ENCODE data around the gene HERPUD1. TPM values are rescaled to one million over a fixed set of nuclear protein-coding genes. Genes with fewer than 3 reads are reported as not detected.
A peak's percentile ranks its signal among the peaks of the same experiment; 100 is the strongest.

HERPUD1 gene
- total and polyA plus RNA-seq, 2 of the 8 experiments (the other 6 are each of a cell fraction or from before 2014, with no cell fraction given): 23.3 to 34.7 TPM

- no peak overlapping the region for H3K4ac ChIP-seq (replicated peaks; ENCODE audit: insufficient read length, low read depth, low read length)
- TF ChIP-seq TEAD4 (IDR thresholded peaks at IDR 0.05; ENCODE audit: low read depth, low read length): no peak
- TF ChIP-seq YY1 (IDR thresholded peaks at IDR 0.05; ENCODE audit: low read depth, low read length): no peak
- no peak for TF ChIP-seq ASH2L (IDR thresholded peaks at IDR 0.05; ENCODE audit: low read length)
- no peak for TF ChIP-seq EGR1 (IDR thresholded peaks at IDR 0.05; ENCODE audit: borderline replicate concordance, low read depth, low read length)
- TF ChIP-seq HDAC6 (IDR thresholded peaks at IDR 0.05; ENCODE audit: low read depth, low read length): no peak
- TF ChIP-seq TCF12 (IDR thresholded peaks at IDR 0.05; ENCODE audit: low read depth, low read length): no peak
- TF ChIP-seq RFX5 (IDR thresholded peaks at IDR 0.05; ENCODE audit: borderline replicate concordance, low read depth, low read length): no peak
- TF ChIP-seq RXRA (IDR thresholded peaks at IDR 0.05; ENCODE audit: insufficient read depth, low read depth, low read length): no peak
- TF ChIP-seq JUND (IDR thresholded peaks at IDR 0.05; ENCODE audit: low read length): no peak
- no peak for TF ChIP-seq NANOG (IDR thresholded peaks at IDR 0.05; ENCODE audit: insufficient read depth, low read depth, low read length, poor library complexity, severe bottlenecking)
- no peak for TF ChIP-seq KDM5A (IDR thresholded peaks at IDR 0.05; ENCODE audit: low read length)
- no peak for TF ChIP-seq HDAC2 (IDR thresholded peaks at IDR 0.05; ENCODE audit: borderline replicate concordance in 1 of 2, low read depth in 2 of 2, low read length in 2 of 2)
- no peak for TF ChIP-seq CTBP2 (IDR thresholded peaks at IDR 0.05; ENCODE audit: borderline replicate concordance, insufficient read depth, insufficient read length, low read length)
- TF ChIP-seq SIRT6 (IDR thresholded peaks at IDR 0.05; ENCODE audit: low read length): no peak
Observed at GRCh38 chr16:56960681-56961281, 28.8 kb downstream of the HERPUD1 start.

More at GRCh38 chr16:56960681-56961281, 28.8 kb downstream of the HERPUD1 start:
- no peaks in the 10 kb centered on the region for H3K79me2 ChIP-seq (ENCODE audit: control insufficient read depth in 1 of 2, insufficient read depth in 2 of 2, low read length in 2 of 2)
- no peak overlapping the region for H2BK120ac ChIP-seq (replicated peaks; ENCODE audit: low read depth, low read length)
- no peaks in the 10 kb centered on the region for H3K9me3 ChIP-seq (ENCODE audit: insufficient read depth in 2 of 2, low read depth in 1 of 2, low read length in 1 of 2)
- H2BK20ac ChIP-seq (ENCODE audit: low read length): no peak overlapping the region
- H3K23ac ChIP-seq (ENCODE audit: insufficient read length): no peak overlapping the region
- H3K9ac ChIP-seq (replicated peaks in 1 of 4; ENCODE audit: extremely low read depth in 1 of 4, low read depth in 3 of 4, low read length in 3 of 4): no peak overlapping the region
- no peak overlapping the region for H2BK15ac ChIP-seq (ENCODE audit: low read length)
- no peak for DNase-seq (ENCODE audit: low read depth in 1 of 2, low spot score in 2 of 2)
- no peaks in the 10 kb centered on the region for H3K23me2 ChIP-seq (ENCODE audit: low read depth, low read length)
- no peaks in the 10 kb centered on the region for H3K36me3 ChIP-seq (ENCODE audit: control insufficient read depth in 2 of 4, insufficient read depth in 4 of 4, low read length in 3 of 4)
- H3K56ac ChIP-seq (replicated peaks; ENCODE audit: insufficient read length, low read depth, low read length): no peak overlapping the region
- H3K4me3 ChIP-seq (ENCODE audit: extremely low read depth in 1 of 4, insufficient read depth in 2 of 4, low read depth in 3 of 4, low read length in 4 of 4): no peak overlapping the region
- H3K27ac ChIP-seq (ENCODE audit: low read depth, low read length): no peak overlapping the region
- no peak overlapping the region for H2BK5ac ChIP-seq (ENCODE audit: low read depth, low read length)
- no peak overlapping the region for H4K5ac ChIP-seq (ENCODE audit: insufficient read length, low read depth, low read length)
- ChIA-PET CTCF (ENCODE audit: partially characterized antibody) (interaction anchor here (0.5 to 2.0 kb wide), 6 partner anchors 9 to 414 kb away, joined by 3 to 6 read pairs (median 4); no protein-coding TSS in a partner anchor), POLR2A (ENCODE audit: partially characterized antibody) (interaction anchor here (0.6 kb wide), 2 partner anchors 32 to 1645 kb away, joined by 3 to 4 read pairs; no protein-coding TSS in a partner anchor)
- no peak overlapping the region for H4K91ac ChIP-seq (replicated peaks; ENCODE audit: insufficient read length, low read length)
- no peak overlapping the region for H3K4me2 ChIP-seq (ENCODE audit: insufficient read depth in 1 of 2, low read depth in 2 of 2, low read length in 2 of 2)
- no peak for FAIRE-seq
- 84% methylated on average over 12 of the region's 13 CpGs; no CpG with 5 or more reads in 1 of the 2 experiments for WGBS, 2 experiments (ENCODE audit: extremely low coverage in 1 of 2, insufficient coverage in 1 of 2, insufficient read length in 1 of 2, insufficient replicate concordance in 2 of 2, low coverage in 1 of 2, low lambda C conversion rate in 2 of 2, missing lambda C conversion rate in 1 of 2)
- H4K8ac ChIP-seq (ENCODE audit: extremely low read depth, insufficient read depth, low read length): peak overlapping the region; percentile 41; the same call in 1 of the 2 replicates
- H3K79me1 ChIP-seq (ENCODE audit: low read depth, low read length): no peaks in the 10 kb centered on the region
- H2BK12ac ChIP-seq (ENCODE audit: low read depth, low read length): no peak overlapping the region
- peaks cover 0 to 2% (median 1%) of the 10 kb centered on the region in 4 experiments; a peak in 4 of 7 replicates for H3K4me1 ChIP-seq (replicated peaks in 1 of 4; ENCODE audit: control insufficient read depth in 3 of 4, insufficient read depth in 4 of 4, low read length in 3 of 4)
- no peak overlapping the region for H2AFZ ChIP-seq (ENCODE audit: low read length)
- no peaks in the 10 kb centered on the region for H3K27me3 ChIP-seq (replicated peaks in 1 of 4; ENCODE audit: control insufficient read depth in 3 of 4, extremely low read depth in 1 of 4, insufficient read depth in 3 of 4, low read length in 3 of 4)
- no peaks in the 10 kb centered on the region for H4K20me1 ChIP-seq (replicated peaks in 1 of 2; ENCODE audit: control insufficient read depth in 1 of 2, insufficient read depth in 2 of 2, low read length in 2 of 2)
- H3K14ac ChIP-seq (ENCODE audit: insufficient read length): no peak overlapping the region
- no peak overlapping the region for H3K18ac ChIP-seq (ENCODE audit: extremely low read depth, low read length)
- H2AK5ac ChIP-seq (ENCODE audit: low read depth, low read length): no peak overlapping the region
